GM12878 (cell line): ENCODE results near the gene IGF2BP2. TPM values are rescaled to one million over a fixed set of nuclear protein-coding genes. Genes with fewer than 3 reads are reported as not detected.
"Not testable (repeated sequence)": the region's sequence is repeated elsewhere in the genome, so short reads cannot be mapped to it uniquely, and the experiment has no call there.

ENCODE experiments used
- ATAC-seq: fragments of 200-7000 bp; cut with Tn5 transposase; 3 replicates; pipeline ENCODE4 v1.9.1; 2020; ENCODE audit warnings: mild to moderate bottlenecking, moderate library complexity
- BruUV-seq: library from RNA; stranded (reverse); fragments of 400-500 nt; replicated peaks from 2 replicates; lab custom pipeline; 2021; lab: Mats Ljungman, UMichigan
- CTCF ChIA-PET: fragments of 300-600 bp; sonication (Branson Sonifier 250); formaldehyde crosslinking; extraction: SDS; loops from one replicate; lab custom pipeline; 2021; ENCODE audit warnings: inconsistent platforms; lab: Yijun Ruan, JAX
- POLR2A ChIA-PET: fragments of 350-600 bp; formaldehyde crosslinking; extraction: SDS; loops from one replicate; lab custom pipeline; 2021; ENCODE audit warnings: inconsistent platforms; lab: Charles Lee
- RAD21 ChIA-PET: fragments of 300-600 bp; sonication (Branson Sonifier 250); formaldehyde crosslinking; loops from one replicate; lab custom pipeline; 2023; ENCODE audit warnings: antibody characterized with exemption; ENCODE audit not compliant: unreplicated experiment; lab: Charles Lee
- SMC1A ChIA-PET: fragments of 300-600 bp; sonication (Branson Sonifier 250); formaldehyde crosslinking; loops from one replicate; lab custom pipeline; 2023; ENCODE audit not compliant: unreplicated experiment, uncharacterized antibody; lab: Charles Lee
- DNase-seq: peaks from one replicate; pipeline ENCODE4 v3.0.0-alpha.2; 2011; ENCODE audit warnings: low read depth, low spot score
- FAIRE-seq: peaks from 3 replicates; lab custom pipeline; 2011; peaks lifted over from hg19 to GRCh38; lab: Jason Lieb, UNC
- H2AFZ ChIP-seq: 2 replicates; pipeline ENCODE4 v1.6.0; 2011; ENCODE audit warnings: low read depth, low read length, control low read depth; ENCODE audit not compliant: control insufficient read depth
- H3K27ac ChIP-seq: 2 replicates; pipeline ENCODE4 v1.5.1; 2011; ENCODE audit warnings: control low read depth; ENCODE audit not compliant: control insufficient read depth, insufficient read depth
- H3K27me3 ChIP-seq, 2 experiments: replicated peaks in 1 of 2; 2 replicates each; pipeline versions ENCODE4 v1.6.0 to v1.6.1; 2011; ENCODE audit warnings: low read length in 1 of 2; ENCODE audit not compliant: control insufficient read depth in 2 of 2, insufficient read depth in 2 of 2
- H3K36me3 ChIP-seq, 2 experiments: 2 replicates each; pipeline ENCODE4 v1.5.1; 2011; ENCODE audit warnings: low read length in 1 of 2; ENCODE audit not compliant: control insufficient read depth in 2 of 2, insufficient read depth in 2 of 2
- H3K4me1 ChIP-seq: 2 replicates; pipeline ENCODE4 v1.6.1; 2011; ENCODE audit warnings: mild to moderate bottlenecking, low read length, moderate library complexity, mixed read lengths; ENCODE audit not compliant: control insufficient read depth, insufficient read depth
- H3K4me2 ChIP-seq: 2 replicates; pipeline ENCODE4 v1.6.0; 2011; ENCODE audit warnings: control low read depth; ENCODE audit not compliant: control insufficient read depth, insufficient read depth
- H3K4me3 ChIP-seq: fragments of 200-600 bp; sonication (generic); 2 replicates; pipeline ENCODE4 v1.5.1; 2016
- H3K79me2 ChIP-seq: 2 replicates; pipeline ENCODE4 v1.6.0; 2011; ENCODE audit warnings: low read length; ENCODE audit not compliant: control insufficient read depth, insufficient read depth
- H3K9ac ChIP-seq: 2 replicates; pipeline ENCODE4 v1.8.0; 2011; ENCODE audit warnings: low read length, control low read depth, mixed read lengths; ENCODE audit not compliant: control insufficient read depth, insufficient read depth
- H3K9me3 ChIP-seq: replicated peaks from 3 replicates; pipeline ENCODE4 v1.5.1; 2011; ENCODE audit warnings: mild to moderate bottlenecking, low read length; ENCODE audit not compliant: control insufficient read depth, insufficient read depth
- H4K20me1 ChIP-seq: 2 replicates; pipeline ENCODE4 v1.6.0; 2011; ENCODE audit not compliant: control insufficient read depth, insufficient read depth
- BCL3 ChIP-seq: IDR thresholded peaks from 2 replicates; pipeline ENCODE4 v1.6.1; 2011; ENCODE audit warnings: borderline replicate concordance, low read depth, mild to moderate bottlenecking, moderate library complexity, low read length; ENCODE audit not compliant: insufficient read depth, poor library complexity, severe bottlenecking
- E2F4 ChIP-seq: IDR thresholded peaks from 2 replicates; pipeline ENCODE4 v1.6.1; 2012; ENCODE audit warnings: low read depth, low read length, improper control_type of control experiment
- JUND ChIP-seq: IDR thresholded peaks from 2 replicates; pipeline ENCODE4 v1.6.1; 2012; ENCODE audit warnings: low read depth, mild to moderate bottlenecking, low read length, improper control_type of control experiment, moderate library complexity
- MAX ChIP-seq: IDR thresholded peaks from 2 replicates; pipeline ENCODE4 v1.6.1; 2012; ENCODE audit warnings: low read depth, low read length, improper control_type of control experiment
- ZNF622 ChIP-seq: fragments of 450-650 bp; IDR thresholded peaks from 2 replicates; pipeline ENCODE4 v1.6.1; 2017; ENCODE audit warnings: mild to moderate bottlenecking, inconsistent platforms
- WGBS: methylation state at CpG from one replicate; pipeline ENCODE4 v1.1.6; 2016; ENCODE audit warnings: low lambda C conversion rate; ENCODE audit not compliant: insufficient replicate concordance, insufficient coverage; ENCODE audit errors: missing lambda C conversion rate; 5-methylcytosine and 5-hydroxymethylcytosine counted together
- in situ Hi-C: fragments of 300-500 bp; cut with MboI; formaldehyde crosslinking; loops from 9 replicates; pipeline ENCODE4 v1.14.3; 2018; ENCODE audit warnings: mixed read lengths
- intact Hi-C: fragments of 100-400 bp; cut with micrococcal nuclease; formaldehyde crosslinking; loops from one replicate; pipeline ENCODE4 v1.14.2; 2022; ENCODE audit not compliant: unreplicated experiment
- polyA plus RNA-seq, 11 experiments: library from polyadenylated mRNA; depleted of rRNA in 4 of 11; unstranded in 6 of 11; stranded (reverse) in 5 of 11; fragments of >200 nt; fragmentation: Nextera tagmentation in 4 of 11; fragmentation: Illumina TruSeq in 1 of 11; extraction: Ambion mirVana in 4 of 11; extraction: Trizol in 1 of 11; gene quantifications; 1 replicate in 1 of 11; 2 replicates in 10 of 11; pipeline versions ENCODE4 v1.2.1 to v1.2.3, GENCODE V29; 2011 to 2016; ENCODE audit warnings: inconsistent platforms in 2 of 11, missing spikeins in 2 of 11, low read depth in 1 of 11
- total RNA-seq, 4 experiments: library from RNA; depleted of rRNA in 3 of 4; stranded (reverse); fragments of >200 nt in 3 of 4; fragmentation: Illumina TruSeq in 1 of 4; extraction: Trizol in 1 of 4; gene quantifications; 2 replicates each; pipeline versions ENCODE4 v1.2.1 to v1.2.3, GENCODE V29; 2013 to 2021

The IGF2BP2 gene
- total and polyA plus RNA-seq, 10 of the 15 experiments (the other 5 are each of a cell fraction or from before 2014, with no cell fraction given) = 0.25 to 0.72 TPM; not detected in 8

- Histone ChIP-seq H3K4me2 (no peak overlapping the region), H3K9me3 (no peaks in the 10 kb centered on the region), H3K9ac (no peak overlapping the region), H3K79me2 (no peaks in the 10 kb centered on the region), H3K27ac (no peak overlapping the region), H3K36me3 (no peaks in the 10 kb centered on the region), H3K4me3 (no peak overlapping the region), H2AFZ (no peak overlapping the region), H4K20me1 (no peaks in the 10 kb centered on the region), H3K4me1 (peaks cover 5% of the 10 kb centered on the region; the same call in 1 of the 2 replicates), H3K27me3 (peaks cover 0 to 1% of the 10 kb centered on the region in 2 experiments; a peak in 1 of 4 replicates)
- SMC1A ChIA-PET = interaction anchor here (0.6 kb wide), 1 partner anchor 144 kb away, joined by 3 read pairs; no protein-coding TSS in a partner anchor
- TF ChIP-seq ZNF622 = no peak
- no peak for TF ChIP-seq MAX
- TF ChIP-seq JUND = no peak
- TF ChIP-seq E2F4 = no peak
- TF ChIP-seq BCL3 = no peak
- POLR2A ChIA-PET = no interaction called here
- intact Hi-C loops = no loop called here
- FAIRE-seq (no peak), ATAC-seq (no peak; the same call in 2 of the 3 replicates), DNase-seq (no peak)
- CTCF ChIA-PET = interaction anchor here (1.4 kb wide), 1 partner anchor 15 kb away, joined by 9 read pairs; no protein-coding TSS in a partner anchor
- BruUV-seq = no TSS peak
- in situ Hi-C loops = no loop called here
- 47% methylated on average over 16 of the region's 16 CpGs for WGBS
- RAD21 ChIA-PET = interaction anchor here (0.6 kb wide), 1 partner anchor 949 kb away, joined by 3 read pairs; no protein-coding TSS in a partner anchor
These were observed 179.1 kb downstream of the IGF2BP2 start for GRCh38 chr3:185645596-185646381.

- H3K9me3 ChIP-seq, POLR2A ChIA-PET, SMC1A ChIA-PET, H3K27ac ChIP-seq, BruUV-seq, H3K79me2 ChIP-seq, DNase-seq, H4K20me1 ChIP-seq, H3K4me3 ChIP-seq, intact Hi-C loops, H3K4me2 ChIP-seq, H2AFZ ChIP-seq, H3K27me3 ChIP-seq, H3K4me1 ChIP-seq, ATAC-seq, H3K36me3 ChIP-seq, RAD21 ChIA-PET, in situ Hi-C loops, H3K9ac ChIP-seq, FAIRE-seq: not testable (repeated sequence)
- CTCF ChIA-PET = interaction anchor here (1.4 kb wide), 1 partner anchor 15 kb away, joined by 9 read pairs; no protein-coding TSS in a partner anchor
- 57% methylated on average over 16 of the region's 17 CpGs for WGBS
These were observed 179.7 kb downstream of the IGF2BP2 start for GRCh38 chr3:185645191-185645590.
